Peyer's patch (tissue), 4 donors: Measurements from ENCODE around the gene TUBB8B.
"Not testable (repeated sequence)": the region's sequence is repeated elsewhere in the genome, so short reads cannot be mapped to it uniquely, and the experiment has no call there.

ENCODE experiments used
- POLR2A ChIP-seq, 2 donors: fragments of 450-650 bp; IDR thresholded peaks; one replicate each; pipeline ENCODE4 v1.5.1; 2017; ENCODE audit warnings: antibody characterized with exemption in 2 of 2, mild to moderate bottlenecking in 2 of 2, moderate library complexity in 2 of 2
- TF ChIP-seq, protein P1 (sequence below), 6 experiments: fragments of 450-650 bp in 4 of 6; fragments of 200-600 bp in 2 of 6; sonication (generic) in 1 of 6; IDR thresholded peaks; one replicate each; pipeline ENCODE4 v1.5.1; 2017 to 2019; ENCODE audit warnings: antibody characterized with exemption in 6 of 6, mild to moderate bottlenecking in 3 of 6, moderate library complexity in 1 of 6

DNA sequence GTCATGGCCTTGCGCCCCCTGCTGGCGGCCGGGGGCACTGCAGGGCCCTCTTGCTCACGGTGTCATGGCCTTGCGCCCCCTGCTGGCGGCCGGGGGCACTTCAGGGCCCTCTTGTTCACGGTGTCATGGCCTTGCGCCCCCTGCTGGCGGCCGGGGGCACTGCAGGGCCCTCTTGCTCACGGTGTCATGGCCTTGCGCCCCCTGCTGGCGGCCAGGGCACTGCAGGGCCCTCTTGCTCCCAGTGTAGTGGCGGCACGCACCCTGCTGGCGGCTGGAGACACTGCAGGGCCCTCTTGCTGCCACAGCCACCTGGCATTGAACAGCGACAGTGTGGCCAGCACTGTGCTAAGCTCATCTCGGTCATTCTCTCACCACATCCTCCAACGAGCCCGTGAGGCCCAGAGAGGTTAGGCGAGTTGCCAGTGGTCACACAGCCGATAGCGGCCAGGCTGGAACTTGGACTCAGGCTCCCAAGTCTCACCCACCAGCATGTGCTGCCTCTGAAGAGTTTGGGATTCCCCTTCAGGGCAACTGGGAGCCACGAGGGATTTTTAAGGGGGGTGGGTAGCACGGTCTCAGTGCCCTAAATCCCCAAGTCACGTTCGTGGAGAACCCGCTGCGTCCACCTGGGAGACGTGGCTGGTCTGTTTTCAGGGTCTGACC lies 48.0 kb upstream of the TUBB8B start:
- TF ChIP-seq, protein P1, sequence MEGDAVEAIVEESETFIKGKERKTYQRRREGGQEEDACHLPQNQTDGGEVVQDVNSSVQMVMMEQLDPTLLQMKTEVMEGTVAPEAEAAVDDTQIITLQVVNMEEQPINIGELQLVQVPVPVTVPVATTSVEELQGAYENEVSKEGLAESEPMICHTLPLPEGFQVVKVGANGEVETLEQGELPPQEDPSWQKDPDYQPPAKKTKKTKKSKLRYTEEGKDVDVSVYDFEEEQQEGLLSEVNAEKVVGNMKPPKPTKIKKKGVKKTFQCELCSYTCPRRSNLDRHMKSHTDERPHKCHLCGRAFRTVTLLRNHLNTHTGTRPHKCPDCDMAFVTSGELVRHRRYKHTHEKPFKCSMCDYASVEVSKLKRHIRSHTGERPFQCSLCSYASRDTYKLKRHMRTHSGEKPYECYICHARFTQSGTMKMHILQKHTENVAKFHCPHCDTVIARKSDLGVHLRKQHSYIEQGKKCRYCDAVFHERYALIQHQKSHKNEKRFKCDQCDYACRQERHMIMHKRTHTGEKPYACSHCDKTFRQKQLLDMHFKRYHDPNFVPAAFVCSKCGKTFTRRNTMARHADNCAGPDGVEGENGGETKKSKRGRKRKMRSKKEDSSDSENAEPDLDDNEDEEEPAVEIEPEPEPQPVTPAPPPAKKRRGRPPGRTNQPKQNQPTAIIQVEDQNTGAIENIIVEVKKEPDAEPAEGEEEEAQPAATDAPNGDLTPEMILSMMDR (IDR thresholded peaks at IDR 0.05), result peak in 1 of 6 experiments; percentile 19
- not testable (repeated sequence) for TF ChIP-seq POLR2A (IDR thresholded peaks at IDR 0.05)
